ENCODE results near the gene SGF29.
"Not testable (repeated sequence)": the region's sequence is repeated elsewhere in the genome, so short reads cannot be mapped to it uniquely, and the experiment has no call there.

The SGF29 gene

DNA sequence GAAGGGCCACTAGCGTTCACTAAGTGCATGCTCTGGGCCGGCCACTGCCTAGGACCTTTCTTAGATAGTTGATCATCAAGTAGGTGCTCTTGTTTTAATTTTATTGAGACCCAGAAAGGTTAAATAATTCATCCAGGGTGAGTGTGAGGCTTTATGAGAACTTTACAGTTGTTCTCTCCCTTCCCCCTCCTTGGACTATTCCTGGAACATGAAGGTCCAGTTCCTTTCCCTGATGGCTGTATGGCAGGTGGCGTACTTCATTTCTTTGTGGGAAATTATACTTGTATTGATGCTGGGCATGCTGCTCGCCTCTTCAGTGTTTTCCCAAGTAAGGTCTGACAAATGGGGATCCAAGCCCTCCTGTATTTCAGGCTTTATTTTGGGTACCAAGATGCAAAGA, 8.5 kb downstream of the SGF29 start:
- TF ChIP-seq, protein P1, sequence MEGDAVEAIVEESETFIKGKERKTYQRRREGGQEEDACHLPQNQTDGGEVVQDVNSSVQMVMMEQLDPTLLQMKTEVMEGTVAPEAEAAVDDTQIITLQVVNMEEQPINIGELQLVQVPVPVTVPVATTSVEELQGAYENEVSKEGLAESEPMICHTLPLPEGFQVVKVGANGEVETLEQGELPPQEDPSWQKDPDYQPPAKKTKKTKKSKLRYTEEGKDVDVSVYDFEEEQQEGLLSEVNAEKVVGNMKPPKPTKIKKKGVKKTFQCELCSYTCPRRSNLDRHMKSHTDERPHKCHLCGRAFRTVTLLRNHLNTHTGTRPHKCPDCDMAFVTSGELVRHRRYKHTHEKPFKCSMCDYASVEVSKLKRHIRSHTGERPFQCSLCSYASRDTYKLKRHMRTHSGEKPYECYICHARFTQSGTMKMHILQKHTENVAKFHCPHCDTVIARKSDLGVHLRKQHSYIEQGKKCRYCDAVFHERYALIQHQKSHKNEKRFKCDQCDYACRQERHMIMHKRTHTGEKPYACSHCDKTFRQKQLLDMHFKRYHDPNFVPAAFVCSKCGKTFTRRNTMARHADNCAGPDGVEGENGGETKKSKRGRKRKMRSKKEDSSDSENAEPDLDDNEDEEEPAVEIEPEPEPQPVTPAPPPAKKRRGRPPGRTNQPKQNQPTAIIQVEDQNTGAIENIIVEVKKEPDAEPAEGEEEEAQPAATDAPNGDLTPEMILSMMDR (IDR thresholded peaks at IDR 0.05; ENCODE audit: low read depth, low read length, missing control alignments): no peak
- in situ Hi-C loops (cut with HindIII; ENCODE audit: low sequenced_read_pairs): no loop called here
- H3K4me3 ChIP-seq (ENCODE audit: low read depth, low read length): no peak overlapping the region
- no peak for DNase-seq (ENCODE audit: low read depth)

DNA sequence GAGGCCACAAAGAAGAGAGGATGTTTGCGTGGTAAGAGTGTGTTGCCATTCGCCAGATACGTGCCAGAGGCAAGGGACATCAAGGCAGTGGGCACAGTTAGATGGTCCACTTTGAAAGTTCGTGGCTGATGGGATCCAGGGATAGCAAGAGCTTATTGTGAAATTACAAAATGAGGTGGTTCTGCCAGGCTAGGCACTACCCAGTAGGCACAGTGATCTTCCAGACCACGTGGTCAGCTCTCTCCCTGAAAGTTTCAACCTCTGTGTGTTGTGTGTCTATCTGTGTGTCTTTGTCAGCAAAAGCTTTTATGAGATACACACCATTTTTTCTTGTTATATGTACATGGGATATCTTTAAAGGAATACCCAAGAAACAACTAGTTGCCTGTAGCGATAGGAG, 9.5 kb downstream of the SGF29 start:
- in situ Hi-C loops (cut with HindIII; ENCODE audit: low sequenced_read_pairs): no loop called here

DNA sequence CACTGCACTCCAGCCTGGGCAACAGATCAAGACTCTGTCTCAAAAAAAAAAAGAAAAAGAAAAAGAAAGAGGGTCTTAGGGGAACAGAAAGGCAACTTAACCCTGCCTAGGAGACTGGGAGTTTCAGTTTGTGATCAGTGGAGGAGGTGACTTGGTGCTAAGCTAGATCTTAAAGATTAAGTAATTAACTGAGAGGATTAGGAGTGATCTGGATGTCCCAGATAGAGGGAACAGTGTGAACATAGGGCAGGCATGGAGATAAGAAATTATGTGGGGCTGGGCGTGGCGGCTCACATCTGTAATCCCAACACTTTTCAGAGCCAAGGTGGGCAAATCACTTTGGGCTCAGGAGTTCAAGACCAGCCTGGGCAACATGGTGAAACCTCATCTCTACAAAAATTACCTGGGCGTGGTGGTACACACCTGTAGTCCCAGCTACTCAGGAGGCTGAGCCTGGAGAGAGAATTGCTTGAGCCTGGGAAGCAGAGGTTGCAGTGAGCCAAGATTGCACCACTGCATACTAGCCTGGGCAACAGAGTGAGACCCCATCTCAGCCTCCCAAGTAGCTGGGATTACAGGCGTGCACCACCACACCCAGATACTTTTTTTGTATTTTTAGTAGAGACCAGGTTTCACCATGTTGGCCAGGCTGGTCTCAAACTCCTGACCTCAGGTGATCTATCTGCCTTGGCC, 12.7 kb downstream of the SGF29 start:
- DNase-seq (ENCODE audit: low read depth); H3K4me3 ChIP-seq (ENCODE audit: low read depth, low read length); in situ Hi-C loops (cut with HindIII; ENCODE audit: low sequenced_read_pairs): not testable (repeated sequence)

More for the DNA sequence above, 9.5 kb downstream of the SGF29 start:
- DNase-seq (ENCODE audit: low read depth): no peak
- TF ChIP-seq, protein P1 (IDR thresholded peaks at IDR 0.05; ENCODE audit: low read depth, low read length, missing control alignments): no peak
- H3K4me3 ChIP-seq (ENCODE audit: low read depth, low read length): no peak overlapping the region

DNA sequence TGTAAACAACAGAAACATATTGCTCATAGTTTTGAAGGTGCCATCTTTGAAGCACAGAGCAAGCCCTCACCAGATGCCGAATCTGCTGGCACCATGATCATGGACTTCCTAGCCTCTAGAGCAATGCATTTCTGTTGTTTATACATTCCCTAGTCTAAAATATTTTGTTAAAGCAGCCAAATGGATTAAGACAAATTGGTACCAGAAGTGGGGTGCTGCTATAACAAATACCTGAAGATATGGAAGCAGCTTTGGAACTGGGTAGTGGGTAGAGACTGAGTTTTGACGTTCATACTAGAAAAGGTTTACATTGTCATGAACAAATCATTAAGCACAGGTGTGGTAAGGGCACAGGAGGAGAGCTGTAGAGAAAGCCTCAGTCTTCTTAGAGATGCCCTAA, 13.6 kb downstream of the SGF29 start:
- TF ChIP-seq, protein P1 (IDR thresholded peaks at IDR 0.05; ENCODE audit: low read depth, low read length, missing control alignments): no peak
- no peak for DNase-seq (ENCODE audit: low read depth)
- in situ Hi-C loops (cut with HindIII; ENCODE audit: low sequenced_read_pairs): no loop called here

DNA sequence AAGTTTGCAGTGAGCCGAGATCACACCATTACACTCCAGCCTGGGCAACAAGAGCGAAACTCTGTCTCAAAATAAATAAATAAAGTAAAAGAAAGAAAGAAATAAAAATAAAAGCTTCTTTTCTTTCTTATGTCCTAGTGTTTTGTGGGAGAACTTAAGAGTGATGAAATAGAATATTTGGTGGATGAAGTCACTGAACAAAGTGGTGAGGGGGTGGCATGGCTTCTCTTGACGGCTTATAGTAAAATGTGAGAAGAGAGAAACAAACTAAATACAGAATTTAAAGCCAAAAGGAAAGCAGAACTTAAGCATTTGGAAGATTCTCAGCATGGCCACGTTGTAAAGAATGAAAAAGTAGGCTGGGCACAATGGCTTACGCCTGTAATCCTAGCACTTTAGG, 15.3 kb downstream of the SGF29 start:
- in situ Hi-C loops (cut with HindIII; ENCODE audit: low sequenced_read_pairs): no loop called here
- TF ChIP-seq, protein P1 (IDR thresholded peaks at IDR 0.05; ENCODE audit: low read depth, low read length, missing control alignments): no peak
- no peak overlapping the region for H3K4me3 ChIP-seq (ENCODE audit: low read depth, low read length)
- DNase-seq (ENCODE audit: low read depth): no peak

More for the DNA sequence above, 13.6 kb downstream of the SGF29 start:
- H3K4me3 ChIP-seq (ENCODE audit: low read depth, low read length): no peak overlapping the region

DNA sequence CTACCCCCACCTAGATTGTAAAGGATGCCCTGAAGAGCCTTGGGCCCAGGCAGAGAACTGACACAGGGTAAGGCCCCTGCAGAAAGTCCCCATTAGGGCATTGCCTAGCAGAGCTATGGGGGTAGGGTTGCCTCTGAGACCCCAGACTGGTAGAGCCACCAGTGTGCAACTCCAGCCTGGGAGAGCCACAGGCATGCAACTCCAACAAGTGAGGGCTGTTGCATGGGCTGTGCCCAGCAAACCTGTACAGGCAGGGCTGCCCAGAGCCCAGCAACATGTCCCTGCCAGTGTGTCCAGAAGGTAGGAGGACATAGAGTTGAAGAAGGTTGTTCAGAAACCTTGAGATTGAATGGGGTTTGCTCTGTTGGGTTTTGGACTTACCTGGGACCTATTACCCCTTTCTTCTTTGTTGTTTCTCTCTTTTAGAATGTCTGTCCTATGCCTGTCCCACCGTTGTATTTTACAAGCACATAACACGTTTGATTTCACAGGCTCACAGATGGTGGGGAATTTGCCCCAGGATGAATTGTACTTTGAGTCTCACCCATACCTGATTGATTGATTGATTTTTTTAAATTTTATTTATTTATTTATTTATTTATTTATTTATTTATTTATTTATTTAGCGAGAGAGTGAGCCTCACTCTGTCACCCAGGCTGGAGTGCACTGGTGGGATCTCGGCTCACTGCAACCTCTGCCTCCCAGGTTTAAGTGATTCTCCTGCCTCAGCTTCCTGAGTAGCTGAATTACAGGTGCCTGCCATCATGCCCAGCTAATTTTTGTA, 16.4 kb downstream of the SGF29 start:
- no peak overlapping the region for H3K4me3 ChIP-seq (ENCODE audit: low read depth, low read length)
- TF ChIP-seq, protein P1 (IDR thresholded peaks at IDR 0.05; ENCODE audit: low read depth, low read length, missing control alignments): no peak
- in situ Hi-C loops (cut with HindIII; ENCODE audit: low sequenced_read_pairs): no loop called here
- DNase-seq (ENCODE audit: low read depth): no peak
